ENCODE results near the gene MTO1.

DNA sequence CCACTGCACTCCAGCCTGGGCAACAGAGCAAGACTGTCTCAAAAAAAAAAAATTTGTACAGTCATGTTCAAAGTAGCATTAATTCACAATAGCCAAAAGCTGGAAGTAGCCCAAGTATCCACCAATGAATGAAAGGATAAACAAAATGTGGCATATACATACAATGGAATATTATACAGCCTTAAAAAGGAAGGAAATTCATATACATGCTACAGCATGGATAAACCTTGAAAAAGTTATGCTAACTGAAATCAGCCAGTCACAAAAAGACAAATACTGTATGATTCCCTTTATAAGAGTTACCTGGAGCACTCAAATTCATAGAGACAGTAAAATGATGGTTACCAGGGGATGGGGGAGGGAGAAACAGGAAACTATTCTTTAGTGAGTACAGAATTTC, 43.6 kb downstream of the MTO1 start:
- TF ChIP-seq CTCF (IDR thresholded peaks at IDR 0.05; ENCODE audit: low read depth, low read length) (no peak), EZH2phosphoT487 (IDR thresholded peaks at IDR 0.05; ENCODE audit: low read depth) (no peak)
